K562 (cell line): ENCODE results near the gene NXPH4. TPM values are rescaled to one million over a fixed set of nuclear protein-coding genes. Genes with fewer than 3 reads are reported as not detected.
A peak's percentile ranks its signal among the peaks of the same experiment; 100 is the strongest.

ENCODE experiments used
- ATAC-seq: fragments of 200-7000 bp; cut with Tn5 transposase; 3 replicates; pipeline ENCODE4 v1.9.1; 2020; ENCODE audit warnings: moderate library complexity
- BruUV-seq: library from RNA; stranded (reverse); fragments of 400-500 nt; replicated peaks from 2 replicates; lab custom pipeline; 2021; lab: Mats Ljungman, UMichigan
- CTCF ChIA-PET: fragments of 300-600 bp; formaldehyde crosslinking; extraction: SDS; loops from one replicate; lab custom pipeline; 2021; ENCODE audit warnings: low intra/inter-chr PET ratio; lab: Yijun Ruan, JAX
- POLR2A ChIA-PET: fragments of 300-600, 350-650 bp; sonication (Branson Sonifier 250); formaldehyde crosslinking; extraction: SDS; loops from one replicate; lab custom pipeline; 2021; ENCODE audit warnings: antibody characterized with exemption, inconsistent platforms; lab: Yijun Ruan, JAX
- DNase-seq, 4 experiments: peaks; one replicate each; pipeline versions ENCODE4 v3.0.0 to v3.0.0-alpha.2; 2011 to 2018; ENCODE audit warnings: low spot score in 3 of 4, mixed read lengths in 3 of 4; ENCODE audit errors: extremely low read depth in 1 of 4
- FAIRE-seq: peaks from 2 replicates; lab custom pipeline; 2011; peaks lifted over from hg19 to GRCh38; lab: Jason Lieb, UNC
- H2AFZ ChIP-seq: 2 replicates; pipeline ENCODE4 v1.6.0; 2011; ENCODE audit warnings: low read depth, low read length, control low read depth, inconsistent platforms
- H3K27ac ChIP-seq: fragments of 200-600 bp; 3 replicates; pipeline ENCODE4 v1.8.0; 2011; ENCODE audit warnings: low read depth, mild to moderate bottlenecking, control low read depth, inconsistent platforms, low read length, moderate library complexity, mixed read lengths; ENCODE audit errors: extremely low read depth
- H3K27me3 ChIP-seq, 2 experiments: fragments of 300-600 bp in 1 of 2; 2 replicates in 1 of 2; 3 replicates in 1 of 2; pipeline versions ENCODE4 v1.6.0 to v1.8.0; 2011; ENCODE audit warnings: inconsistent platforms in 2 of 2, low read length in 2 of 2, mild to moderate bottlenecking in 1 of 2, mixed read lengths in 1 of 2, moderate library complexity in 1 of 2; ENCODE audit not compliant: control insufficient read depth in 2 of 2, insufficient read depth in 2 of 2
- H3K36me3 ChIP-seq: fragments of 300-600 bp; 3 replicates; pipeline ENCODE4 v1.8.0; 2011; ENCODE audit warnings: mild to moderate bottlenecking, low read length, inconsistent platforms; ENCODE audit not compliant: control insufficient read depth, insufficient read depth
- H3K4me1 ChIP-seq, 2 experiments: fragments of 200-600 bp in 1 of 2; replicated peaks in 1 of 2; 2 replicates in 1 of 2; 3 replicates in 1 of 2; pipeline versions ENCODE4 v1.5.1 to v1.8.0; 2011; ENCODE audit warnings: inconsistent platforms in 2 of 2, low read length in 2 of 2, mild to moderate bottlenecking in 1 of 2, mixed read lengths in 1 of 2, moderate library complexity in 1 of 2; ENCODE audit not compliant: control insufficient read depth in 2 of 2, insufficient read depth in 2 of 2
- H3K4me2 ChIP-seq: 2 replicates; pipeline ENCODE4 v1.6.1; 2011; ENCODE audit warnings: low read length, control low read depth, inconsistent platforms, mixed read lengths; ENCODE audit not compliant: insufficient read depth
- H3K4me3 ChIP-seq: fragments of 200-600 bp; sonication (generic), shearing (Covaris generic); 2 replicates; pipeline ENCODE4 v1.5.1; 2016; ENCODE audit warnings: control low read depth, inconsistent platforms
- H3K79me2 ChIP-seq: fragments of 200-600 bp; 3 replicates; pipeline ENCODE4 v1.8.0; 2011; ENCODE audit warnings: low read length, inconsistent platforms; ENCODE audit not compliant: control insufficient read depth, insufficient read depth
- H3K9ac ChIP-seq, 2 experiments: 2 replicates each; pipeline versions ENCODE4 v1.6.0 to v1.6.1; 2011; ENCODE audit warnings: low read depth in 2 of 2, low read length in 2 of 2, control low read depth in 1 of 2, inconsistent platforms in 1 of 2, mild to moderate bottlenecking in 1 of 2, mixed read lengths in 1 of 2; ENCODE audit not compliant: insufficient read depth in 1 of 2
- H3K9me1 ChIP-seq: one replicate; pipeline ENCODE4 v1.6.0; 2011; ENCODE audit warnings: inconsistent platforms, mild to moderate bottlenecking, low read length, moderate library complexity; ENCODE audit not compliant: control insufficient read depth, insufficient read depth
- H3K9me3 ChIP-seq: replicated peaks from 2 replicates; pipeline ENCODE4 v1.5.1; 2011; ENCODE audit warnings: low read depth, low read length, inconsistent platforms; ENCODE audit not compliant: control insufficient read depth, insufficient read depth
- H4K20me1 ChIP-seq: replicated peaks from 2 replicates; pipeline ENCODE4 v1.6.1; 2011; ENCODE audit warnings: low read length, inconsistent platforms, mixed read lengths; ENCODE audit not compliant: control insufficient read depth, insufficient read depth
- BHLHE40 ChIP-seq: IDR thresholded peaks from 2 replicates; pipeline ENCODE4 v1.6.1; 2011; ENCODE audit warnings: low read length, improper control_type of control experiment
- CBX3 ChIP-seq, 2 experiments: IDR thresholded peaks; 1 replicate in 1 of 2; 2 replicates in 1 of 2; pipeline ENCODE4 v1.6.1; 2012; ENCODE audit warnings: inconsistent platforms in 2 of 2, low read length in 2 of 2, borderline replicate concordance in 1 of 2, control low read depth in 1 of 2
- DACH1 ChIP-seq: fragments of 450-650 bp; IDR thresholded peaks from 2 replicates; pipeline ENCODE4 v1.6.1; 2018; ENCODE audit not compliant: partially characterized antibody
- FOXM1 ChIP-seq, 2 experiments: fragments of 450-650 bp in 1 of 2; sonication (generic) in 1 of 2; formaldehyde crosslinking in 1 of 2; IDR thresholded peaks; 2 replicates each; pipeline versions ENCODE4 v1.6.1 to v1.9.0; 2017 to 2022; ENCODE audit warnings: low read depth in 2 of 2, mild to moderate bottlenecking in 2 of 2, missing genetic modification reagents in 1 of 2, moderate library complexity in 1 of 2
- NCOA1 ChIP-seq: fragments of 450-650 bp; IDR thresholded peaks from 2 replicates; pipeline ENCODE4 v1.6.1; 2016; ENCODE audit warnings: low read depth
- NRF1 ChIP-seq, 2 experiments: fragments of 450-650 bp; IDR thresholded peaks in 1 of 2; conservative IDR thresholded peaks in 1 of 2; 2 replicates each; pipeline ENCODE4 v1.6.1; 2014; ENCODE audit warnings: mild to moderate bottlenecking in 2 of 2
- PHB2 ChIP-seq: fragments of 450-650 bp; IDR thresholded peaks from 2 replicates; pipeline ENCODE4 v1.6.1; 2017; ENCODE audit warnings: low read depth
- POLR2AphosphoS5 ChIP-seq: IDR thresholded peaks from 2 replicates; pipeline ENCODE4 v1.6.1; 2011; ENCODE audit warnings: mild to moderate bottlenecking, low read depth, low read length, moderate library complexity; ENCODE audit not compliant: control insufficient read depth, insufficient read depth
- SAFB2 ChIP-seq: fragments of 200-400 bp; formaldehyde crosslinking; IDR thresholded peaks from 2 replicates; pipeline ENCODE4 v1.6.1; 2018; ENCODE audit warnings: borderline replicate concordance, low read length, low read depth, moderate library complexity; ENCODE audit not compliant: severe bottlenecking
- ZNF165 ChIP-seq: fragments of 250-450 bp; sonication (Bioruptor Pico); IDR thresholded peaks from 2 replicates; pipeline ENCODE4 v1.4.0; 2020; ENCODE audit warnings: borderline replicate concordance
- WGBS: fragments of 100-300 bp; shearing (Covaris generic); methylation state at CpG from one replicate; pipeline ENCODE4 v1.1.6; 2016; ENCODE audit warnings: low coverage, mixed read lengths; ENCODE audit not compliant: insufficient coverage; ENCODE audit errors: missing lambda C conversion rate; 5-methylcytosine and 5-hydroxymethylcytosine counted together
- in situ Hi-C: fragments of 300-500 bp; cut with MboI; formaldehyde crosslinking; loops from 4 replicates; pipeline ENCODE4 v1.15.0; 2018; ENCODE audit warnings: inconsistent platforms, mixed read lengths
- intact Hi-C: fragments of 100-400 bp; cut with micrococcal nuclease; formaldehyde crosslinking; loops from 2 replicates; pipeline ENCODE4 v1.14.2; 2022
- polyA plus RNA-seq, 8 experiments: library from polyadenylated mRNA; depleted of rRNA in 4 of 8; stranded (reverse) in 5 of 8; unstranded in 3 of 8; fragments of >200 nt; fragmentation: Nextera tagmentation in 2 of 8; fragmentation: Illumina TruSeq in 1 of 8; extraction: Ambion mirVana in 2 of 8; extraction: Trizol in 1 of 8; gene quantifications; 2 replicates each; pipeline versions ENCODE4 v1.2.1 to v1.2.3, GENCODE V29; 2011 to 2014; ENCODE audit warnings: inconsistent platforms in 1 of 8, missing spikeins in 1 of 8
- total RNA-seq, 7 experiments: library from RNA; depleted of rRNA in 6 of 7; stranded (reverse); fragments of >200 nt in 6 of 7; fragmentation: Illumina TruSeq in 2 of 7; extraction: Trizol in 2 of 7; gene quantifications; 2 replicates each; pipeline versions ENCODE4 v1.2.1 to v1.2.3, GENCODE V29; 2011 to 2021; ENCODE audit warnings: low replicate concordance in 1 of 7
- TF ChIP-seq, protein P1 (sequence below): fragments of 450-650 bp; IDR thresholded peaks from 2 replicates; pipeline ENCODE4 v1.7.1; 2018; ENCODE audit warnings: mild to moderate bottlenecking, low read depth; ENCODE audit not compliant: partially characterized antibody

NXPH4 gene
- total and polyA plus RNA-seq, 9 of the 15 experiments (the other 6 are each of a cell fraction or from before 2014, with no cell fraction given) = 0.49 to 2.7 (median 1.1) TPM; not detected in 4

DNA sequence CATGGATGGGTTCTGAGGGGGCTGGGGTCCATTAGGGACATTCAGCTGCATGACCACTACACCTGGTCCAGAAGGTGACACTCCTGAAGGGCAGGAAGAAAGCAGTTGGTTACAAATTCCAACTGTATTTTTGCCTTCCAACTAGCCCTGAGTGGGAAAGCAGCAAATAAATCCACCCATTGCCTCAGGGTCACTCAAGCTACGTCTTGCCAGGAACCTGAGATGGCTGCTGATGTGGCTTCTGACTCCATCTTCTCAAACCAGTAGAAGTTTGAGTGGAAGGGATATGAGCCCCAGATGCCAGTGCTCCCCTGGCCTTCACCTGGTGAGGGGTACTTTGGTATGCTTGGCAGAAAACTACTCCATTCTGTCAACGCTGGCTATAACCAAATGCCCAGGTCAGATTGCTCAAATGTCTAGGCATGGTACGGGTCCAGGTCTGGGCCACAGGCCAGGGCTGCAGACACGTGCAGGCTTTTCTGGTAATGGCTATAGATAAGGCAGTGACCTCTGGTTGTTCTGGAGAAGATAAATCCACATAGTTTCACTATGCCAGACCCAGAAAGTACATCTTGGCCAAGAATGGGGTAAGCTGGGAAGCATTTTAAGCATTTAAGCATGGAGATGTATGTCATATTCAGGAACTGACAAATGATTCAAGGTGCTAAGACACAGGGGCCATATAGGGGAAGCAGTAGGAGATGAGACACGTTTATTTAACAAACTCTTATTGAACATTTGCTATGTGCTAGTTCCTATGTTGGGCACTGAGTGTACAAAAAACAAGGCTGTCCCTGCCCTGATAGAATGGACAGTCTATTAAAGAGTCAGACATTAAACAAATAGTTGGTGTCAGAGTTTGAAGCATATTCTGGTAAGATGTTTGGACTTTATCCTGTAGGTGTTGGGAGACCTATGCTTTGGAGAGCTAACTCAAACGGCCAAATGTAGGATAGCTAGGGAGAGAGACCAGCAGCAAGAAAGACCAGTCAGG is 42.7 kb downstream of the NXPH4 start:
- TF ChIP-seq BHLHE40 (peak; percentile 43; the same call in 1 of the 2 replicates), POLR2AphosphoS5 (no peak)
- TF ChIP-seq, all 486 proteins: peak for 1
- Histone ChIP-seq H3K4me1 (no peaks in the 10 kb centered on the region; a peak in 1 of 5 replicates), H3K4me3 (no peak overlapping the region), H3K9me1 (no peaks in the 10 kb centered on the region), H3K9me3 (no peaks in the 10 kb centered on the region), H3K36me3 (peaks cover 38% of the 10 kb centered on the region), H2AFZ (no peak overlapping the region), H3K27me3 (no peaks in the 10 kb centered on the region), H3K9ac (no peak overlapping the region), H3K27ac (no peak overlapping the region), H3K4me2 (no peak overlapping the region), H4K20me1 (no peaks in the 10 kb centered on the region), H3K79me2 (no peaks in the 10 kb centered on the region)
- ChIA-PET POLR2A (interaction anchor here (0.6 to 0.9 kb wide), 2 partner anchors 9 to 18 kb away, joined by 3 read pairs; no protein-coding TSS in a partner anchor), CTCF (no interaction called here)
- intact Hi-C loops (no loop called here), in situ Hi-C loops (no loop called here)
- FAIRE-seq (no peak), ATAC-seq (no peak), DNase-seq (no peak)
- no TSS peak for BruUV-seq
- 39% methylated on average over 6 of the region's 6 CpGs for WGBS

DNA sequence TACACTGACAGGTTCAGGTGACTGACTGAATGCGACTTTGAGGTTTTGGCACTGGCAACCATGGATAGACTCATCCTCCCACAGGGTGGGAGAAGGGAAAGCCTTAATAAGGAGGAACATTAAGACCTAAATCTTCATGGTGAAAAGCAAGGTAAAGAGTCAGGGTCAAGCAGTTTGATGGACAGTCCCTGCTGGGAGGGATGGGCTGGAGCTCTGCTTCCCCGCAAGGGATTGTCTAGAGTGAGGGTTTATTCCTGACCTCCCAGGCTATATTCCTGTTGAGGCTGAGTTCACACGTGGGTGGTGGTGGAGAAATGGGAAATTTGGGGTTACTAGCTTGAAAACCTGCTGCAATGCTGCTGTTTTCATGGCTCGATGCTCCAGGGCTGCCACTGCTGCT is 43.8 kb downstream of the NXPH4 start:
- in situ Hi-C loops = no loop called here
- H3K4me1 ChIP-seq = no peaks in the 10 kb centered on the region; a peak in 1 of 5 replicates
- H3K9ac ChIP-seq = no peak overlapping the region
- H3K79me2 ChIP-seq = no peaks in the 10 kb centered on the region
- POLR2A ChIA-PET = interaction anchor here (0.9 to 1.8 kb wide), 3 partner anchors 10 to 192 kb away, joined by 3 to 9 read pairs (median 5); no protein-coding TSS in a partner anchor
- CTCF ChIA-PET = no interaction called here
- no peaks in the 10 kb centered on the region for H4K20me1 ChIP-seq
- H3K27ac ChIP-seq = no peak overlapping the region
- intact Hi-C loops = no loop called here
- no peak overlapping the region for H3K4me3 ChIP-seq
- BruUV-seq = no TSS peak
- H3K9me1 ChIP-seq = no peaks in the 10 kb centered on the region
- no peak overlapping the region for H2AFZ ChIP-seq
- DNase-seq (no peak), ATAC-seq (no peak), FAIRE-seq (no peak)
- no peak overlapping the region for H3K4me2 ChIP-seq
- H3K27me3 ChIP-seq = no peaks in the 10 kb centered on the region
- peaks cover 38% of the 10 kb centered on the region for H3K36me3 ChIP-seq
- no peaks in the 10 kb centered on the region for H3K9me3 ChIP-seq
- WGBS = 69% methylated on average over 4 of the region's 4 CpGs
- no peak for TF ChIP-seq FOXM1 (IDR thresholded peaks at IDR 0.05; ENCODE audit: low read depth)
- no peak for TF ChIP-seq FOXM1 (CRISPR knock-in tag; IDR thresholded peaks at IDR 0.05; ENCODE audit: low read depth)
- no peak for TF ChIP-seq BHLHE40
- TF ChIP-seq PHB2 = no peak
- no peak for TF ChIP-seq NRF1 (conservative IDR thresholded peaks at IDR 0.05 in 1 of 2, IDR thresholded peaks at IDR 0.05 in 1 of 2)
- TF ChIP-seq, protein P1, sequence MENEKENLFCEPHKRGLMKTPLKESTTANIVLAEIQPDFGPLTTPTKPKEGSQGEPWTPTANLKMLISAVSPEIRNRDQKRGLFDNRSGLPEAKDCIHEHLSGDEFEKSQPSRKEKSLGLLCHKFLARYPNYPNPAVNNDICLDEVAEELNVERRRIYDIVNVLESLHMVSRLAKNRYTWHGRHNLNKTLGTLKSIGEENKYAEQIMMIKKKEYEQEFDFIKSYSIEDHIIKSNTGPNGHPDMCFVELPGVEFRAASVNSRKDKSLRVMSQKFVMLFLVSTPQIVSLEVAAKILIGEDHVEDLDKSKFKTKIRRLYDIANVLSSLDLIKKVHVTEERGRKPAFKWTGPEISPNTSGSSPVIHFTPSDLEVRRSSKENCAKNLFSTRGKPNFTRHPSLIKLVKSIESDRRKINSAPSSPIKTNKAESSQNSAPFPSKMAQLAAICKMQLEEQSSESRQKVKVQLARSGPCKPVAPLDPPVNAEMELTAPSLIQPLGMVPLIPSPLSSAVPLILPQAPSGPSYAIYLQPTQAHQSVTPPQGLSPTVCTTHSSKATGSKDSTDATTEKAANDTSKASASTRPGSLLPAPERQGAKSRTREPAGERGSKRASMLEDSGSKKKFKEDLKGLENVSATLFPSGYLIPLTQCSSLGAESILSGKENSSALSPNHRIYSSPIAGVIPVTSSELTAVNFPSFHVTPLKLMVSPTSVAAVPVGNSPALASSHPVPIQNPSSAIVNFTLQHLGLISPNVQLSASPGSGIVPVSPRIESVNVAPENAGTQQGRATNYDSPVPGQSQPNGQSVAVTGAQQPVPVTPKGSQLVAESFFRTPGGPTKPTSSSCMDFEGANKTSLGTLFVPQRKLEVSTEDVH = no peak
- no peak for TF ChIP-seq DACH1
- no peak for TF ChIP-seq ZNF165 (CRISPR knock-in tag)
- TF ChIP-seq NCOA1 = no peak
- no peak for TF ChIP-seq SAFB2
- no peak for TF ChIP-seq CBX3 (IDR thresholded peaks at IDR 0.05; ENCODE audit: borderline replicate concordance in 1 of 2, low read length in 2 of 2)
